GM12878 (cell line): ENCODE results near the gene FRMPD2. TPM values are rescaled to one million over a fixed set of nuclear protein-coding genes. Genes with fewer than 3 reads are reported as not detected.
"Not testable (repeated sequence)": the region's sequence is repeated elsewhere in the genome, so short reads cannot be mapped to it uniquely, and the experiment has no call there.

Experiments used
- ATAC-seq: fragments of 200-7000 bp; cut with Tn5 transposase; 3 replicates; pipeline ENCODE4 v1.9.1; 2020; ENCODE audit warnings: mild to moderate bottlenecking, moderate library complexity
- BruUV-seq: library from RNA; stranded (reverse); fragments of 400-500 nt; replicated peaks from 2 replicates; lab custom pipeline; 2021; lab: Mats Ljungman, UMichigan
- CTCF ChIA-PET: fragments of 300-600 bp; sonication (Branson Sonifier 250); formaldehyde crosslinking; extraction: SDS; loops from one replicate; lab custom pipeline; 2021; ENCODE audit warnings: inconsistent platforms; lab: Yijun Ruan, JAX
- POLR2A ChIA-PET: fragments of 350-600 bp; formaldehyde crosslinking; extraction: SDS; loops from one replicate; lab custom pipeline; 2021; ENCODE audit warnings: inconsistent platforms; lab: Charles Lee
- RAD21 ChIA-PET: fragments of 300-600 bp; sonication (Branson Sonifier 250); formaldehyde crosslinking; loops from one replicate; lab custom pipeline; 2023; ENCODE audit warnings: antibody characterized with exemption; ENCODE audit not compliant: unreplicated experiment; lab: Charles Lee
- SMC1A ChIA-PET: fragments of 300-600 bp; sonication (Branson Sonifier 250); formaldehyde crosslinking; loops from one replicate; lab custom pipeline; 2023; ENCODE audit not compliant: unreplicated experiment, uncharacterized antibody; lab: Charles Lee
- DNase-seq: peaks from one replicate; pipeline ENCODE4 v3.0.0-alpha.2; 2011; ENCODE audit warnings: low read depth, low spot score
- FAIRE-seq: peaks from 3 replicates; lab custom pipeline; 2011; peaks lifted over from hg19 to GRCh38; lab: Jason Lieb, UNC
- H2AFZ ChIP-seq: 2 replicates; pipeline ENCODE4 v1.6.0; 2011; ENCODE audit warnings: low read depth, low read length, control low read depth; ENCODE audit not compliant: control insufficient read depth
- H3K27ac ChIP-seq: 2 replicates; pipeline ENCODE4 v1.5.1; 2011; ENCODE audit warnings: control low read depth; ENCODE audit not compliant: control insufficient read depth, insufficient read depth
- H3K27me3 ChIP-seq, 2 experiments: replicated peaks in 1 of 2; 2 replicates each; pipeline versions ENCODE4 v1.6.0 to v1.6.1; 2011; ENCODE audit warnings: low read length in 1 of 2; ENCODE audit not compliant: control insufficient read depth in 2 of 2, insufficient read depth in 2 of 2
- H3K36me3 ChIP-seq, 2 experiments: 2 replicates each; pipeline ENCODE4 v1.5.1; 2011; ENCODE audit warnings: low read length in 1 of 2; ENCODE audit not compliant: control insufficient read depth in 2 of 2, insufficient read depth in 2 of 2
- H3K4me1 ChIP-seq: 2 replicates; pipeline ENCODE4 v1.6.1; 2011; ENCODE audit warnings: mild to moderate bottlenecking, low read length, moderate library complexity, mixed read lengths; ENCODE audit not compliant: control insufficient read depth, insufficient read depth
- H3K4me2 ChIP-seq: 2 replicates; pipeline ENCODE4 v1.6.0; 2011; ENCODE audit warnings: control low read depth; ENCODE audit not compliant: control insufficient read depth, insufficient read depth
- H3K4me3 ChIP-seq: fragments of 200-600 bp; sonication (generic); 2 replicates; pipeline ENCODE4 v1.5.1; 2016
- H3K79me2 ChIP-seq: 2 replicates; pipeline ENCODE4 v1.6.0; 2011; ENCODE audit warnings: low read length; ENCODE audit not compliant: control insufficient read depth, insufficient read depth
- H3K9ac ChIP-seq: 2 replicates; pipeline ENCODE4 v1.8.0; 2011; ENCODE audit warnings: low read length, control low read depth, mixed read lengths; ENCODE audit not compliant: control insufficient read depth, insufficient read depth
- H3K9me3 ChIP-seq: replicated peaks from 3 replicates; pipeline ENCODE4 v1.5.1; 2011; ENCODE audit warnings: mild to moderate bottlenecking, low read length; ENCODE audit not compliant: control insufficient read depth, insufficient read depth
- H4K20me1 ChIP-seq: 2 replicates; pipeline ENCODE4 v1.6.0; 2011; ENCODE audit not compliant: control insufficient read depth, insufficient read depth
- ASH2L ChIP-seq: fragments of 300-600, 200-600 bp; sonication (generic); IDR thresholded peaks from 2 replicates; pipeline ENCODE4 v1.6.1; 2017; ENCODE audit warnings: low read depth, mild to moderate bottlenecking, borderline replicate concordance
- CBX3 ChIP-seq: fragments of 200-600 bp; sonication (generic); IDR thresholded peaks from 2 replicates; pipeline ENCODE4 v1.6.1; 2016; ENCODE audit warnings: low read depth, borderline replicate concordance
- CHD2 ChIP-seq: IDR thresholded peaks from 2 replicates; pipeline ENCODE4 v1.6.1; 2011; ENCODE audit warnings: low read depth, low read length, improper control_type of control experiment, borderline replicate concordance
- EGR1 ChIP-seq, 2 experiments: IDR thresholded peaks; 1 replicate in 1 of 2; 2 replicates in 1 of 2; pipeline ENCODE4 v1.6.1; 2011 to 2012; ENCODE audit warnings: low read depth in 2 of 2, low read length in 2 of 2, borderline replicate concordance in 1 of 2, mild to moderate bottlenecking in 1 of 2, moderate library complexity in 1 of 2
- HCFC1 ChIP-seq: fragments of 150-350 bp; IDR thresholded peaks from 2 replicates; pipeline ENCODE4 v1.6.1; 2014; ENCODE audit warnings: low read length
- HDGF ChIP-seq: fragments of 450-650 bp; IDR thresholded peaks from 2 replicates; pipeline ENCODE4 v1.6.1; 2016; ENCODE audit warnings: antibody characterized with exemption
- MTA2 ChIP-seq: fragments of 450-650 bp; IDR thresholded peaks from 2 replicates; pipeline ENCODE4 v1.6.1; 2016; ENCODE audit warnings: low read depth, mild to moderate bottlenecking, moderate library complexity
- RUNX3 ChIP-seq: IDR thresholded peaks from 2 replicates; pipeline ENCODE4 v1.6.1; 2012; ENCODE audit warnings: low read length, inconsistent platforms
- WGBS: methylation state at CpG from one replicate; pipeline ENCODE4 v1.1.6; 2016; ENCODE audit warnings: low lambda C conversion rate; ENCODE audit not compliant: insufficient replicate concordance, insufficient coverage; ENCODE audit errors: missing lambda C conversion rate; 5-methylcytosine and 5-hydroxymethylcytosine counted together
- in situ Hi-C: fragments of 300-500 bp; cut with MboI; formaldehyde crosslinking; loops from 9 replicates; pipeline ENCODE4 v1.14.3; 2018; ENCODE audit warnings: mixed read lengths
- intact Hi-C: fragments of 100-400 bp; cut with micrococcal nuclease; formaldehyde crosslinking; loops from one replicate; pipeline ENCODE4 v1.14.2; 2022; ENCODE audit not compliant: unreplicated experiment
- polyA plus RNA-seq, 11 experiments: library from polyadenylated mRNA; depleted of rRNA in 4 of 11; unstranded in 6 of 11; stranded (reverse) in 5 of 11; fragments of >200 nt; fragmentation: Nextera tagmentation in 4 of 11; fragmentation: Illumina TruSeq in 1 of 11; extraction: Ambion mirVana in 4 of 11; extraction: Trizol in 1 of 11; gene quantifications; 1 replicate in 1 of 11; 2 replicates in 10 of 11; pipeline versions ENCODE4 v1.2.1 to v1.2.3, GENCODE V29; 2011 to 2016; ENCODE audit warnings: inconsistent platforms in 2 of 11, missing spikeins in 2 of 11, low read depth in 1 of 11
- total RNA-seq, 4 experiments: library from RNA; depleted of rRNA in 3 of 4; stranded (reverse); fragments of >200 nt in 3 of 4; fragmentation: Illumina TruSeq in 1 of 4; extraction: Trizol in 1 of 4; gene quantifications; 2 replicates each; pipeline versions ENCODE4 v1.2.1 to v1.2.3, GENCODE V29; 2013 to 2021
- TF ChIP-seq, protein P1 (sequence below): fragments of 450-650 bp; IDR thresholded peaks from 2 replicates; pipeline ENCODE4 v1.6.1; 2018; ENCODE audit warnings: mild to moderate bottlenecking, low read depth, moderate library complexity; ENCODE audit not compliant: partially characterized antibody
- TF ChIP-seq, protein P2 (sequence below): IDR thresholded peaks from 2 replicates; pipeline ENCODE4 v1.6.1; 2011; ENCODE audit warnings: low read depth, mild to moderate bottlenecking, low read length, moderate library complexity, borderline replicate concordance; ENCODE audit errors: extremely low read depth

FRMPD2 gene
- total and polyA plus RNA-seq, 10 of the 15 experiments (the other 5 are each of a cell fraction or from before 2014, with no cell fraction given): 0.38 to 5.7 (median 1.4) TPM

DNA sequence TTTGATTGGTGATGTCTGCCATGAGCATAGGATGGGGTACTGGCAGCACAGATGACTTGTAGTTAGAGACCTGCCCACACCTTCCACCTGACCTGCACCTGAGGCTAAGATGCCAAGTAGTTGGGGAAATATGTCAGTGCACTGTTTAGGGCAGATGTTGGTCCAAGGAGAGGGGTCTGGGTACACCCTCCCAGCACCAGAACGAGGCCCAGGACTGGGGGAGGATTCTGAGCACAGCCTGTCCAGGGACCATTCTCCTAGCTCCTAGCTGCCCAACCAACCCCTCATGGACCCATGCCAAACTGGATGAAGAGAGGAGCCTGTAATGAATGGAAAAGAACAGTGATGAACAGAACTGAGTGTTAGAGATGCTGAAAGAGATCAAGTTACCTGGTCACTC, 28.0 kb downstream of the FRMPD2 start (continued):
- TF ChIP-seq, protein P1, sequence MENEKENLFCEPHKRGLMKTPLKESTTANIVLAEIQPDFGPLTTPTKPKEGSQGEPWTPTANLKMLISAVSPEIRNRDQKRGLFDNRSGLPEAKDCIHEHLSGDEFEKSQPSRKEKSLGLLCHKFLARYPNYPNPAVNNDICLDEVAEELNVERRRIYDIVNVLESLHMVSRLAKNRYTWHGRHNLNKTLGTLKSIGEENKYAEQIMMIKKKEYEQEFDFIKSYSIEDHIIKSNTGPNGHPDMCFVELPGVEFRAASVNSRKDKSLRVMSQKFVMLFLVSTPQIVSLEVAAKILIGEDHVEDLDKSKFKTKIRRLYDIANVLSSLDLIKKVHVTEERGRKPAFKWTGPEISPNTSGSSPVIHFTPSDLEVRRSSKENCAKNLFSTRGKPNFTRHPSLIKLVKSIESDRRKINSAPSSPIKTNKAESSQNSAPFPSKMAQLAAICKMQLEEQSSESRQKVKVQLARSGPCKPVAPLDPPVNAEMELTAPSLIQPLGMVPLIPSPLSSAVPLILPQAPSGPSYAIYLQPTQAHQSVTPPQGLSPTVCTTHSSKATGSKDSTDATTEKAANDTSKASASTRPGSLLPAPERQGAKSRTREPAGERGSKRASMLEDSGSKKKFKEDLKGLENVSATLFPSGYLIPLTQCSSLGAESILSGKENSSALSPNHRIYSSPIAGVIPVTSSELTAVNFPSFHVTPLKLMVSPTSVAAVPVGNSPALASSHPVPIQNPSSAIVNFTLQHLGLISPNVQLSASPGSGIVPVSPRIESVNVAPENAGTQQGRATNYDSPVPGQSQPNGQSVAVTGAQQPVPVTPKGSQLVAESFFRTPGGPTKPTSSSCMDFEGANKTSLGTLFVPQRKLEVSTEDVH: no peak
- TF ChIP-seq HDGF (no peak), MTA2 (no peak), EGR1 (IDR thresholded peaks at IDR 0.05; ENCODE audit: borderline replicate concordance in 1 of 2, low read depth in 2 of 2, low read length in 2 of 2) (no peak), RUNX3 (no peak), CHD2 (no peak)

DNA sequence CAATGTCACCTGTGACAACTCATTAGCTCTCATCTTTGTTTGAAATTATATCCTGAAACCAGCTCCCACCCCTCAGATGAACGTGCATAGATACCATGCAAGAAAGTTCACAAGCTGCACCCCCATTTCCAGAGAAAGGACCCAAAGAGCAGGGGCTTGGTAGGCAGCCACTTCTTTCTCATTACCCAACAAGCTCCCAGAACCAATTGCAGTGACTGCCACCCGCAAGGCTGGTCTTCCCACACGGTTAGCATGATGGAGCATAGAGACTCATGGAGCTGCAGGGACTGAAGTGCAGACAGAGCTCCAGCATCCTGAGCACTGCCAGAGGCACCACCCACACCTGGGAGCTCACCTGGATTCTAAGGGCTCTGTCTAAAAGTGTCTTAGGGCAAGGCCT, 28.5 kb downstream of the FRMPD2 start:
- FAIRE-seq: no peak
- H3K36me3 ChIP-seq: no peaks in the 10 kb centered on the region

DNA sequence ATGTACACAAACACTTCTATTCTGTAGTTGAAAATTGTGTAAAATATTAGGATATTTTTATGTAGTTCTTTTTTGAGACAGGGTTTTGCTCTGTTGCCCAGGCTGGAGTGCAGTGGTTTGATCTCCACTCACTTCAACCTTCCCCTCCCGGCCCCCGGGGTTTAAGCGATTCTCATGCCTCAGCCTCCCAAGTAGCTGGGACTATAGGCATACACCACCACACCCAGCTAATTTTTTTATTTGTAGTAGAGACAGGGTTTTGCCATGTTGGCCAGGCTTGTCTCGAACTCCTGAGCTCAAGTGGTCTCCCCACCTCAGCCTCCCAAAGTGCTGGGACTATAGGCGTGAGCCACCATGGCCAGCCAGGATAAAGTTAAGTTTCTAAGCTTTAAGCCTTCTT, 30.6 kb downstream of the FRMPD2 start:
- FAIRE-seq, H3K9me3 ChIP-seq, H3K4me1 ChIP-seq, ATAC-seq, DNase-seq, H2AFZ ChIP-seq, H3K9ac ChIP-seq, RAD21 ChIA-PET, BruUV-seq, H4K20me1 ChIP-seq, intact Hi-C loops, CTCF ChIA-PET, H3K27ac ChIP-seq, H3K27me3 ChIP-seq, H3K79me2 ChIP-seq, H3K4me3 ChIP-seq, in situ Hi-C loops, SMC1A ChIA-PET, H3K4me2 ChIP-seq, H3K36me3 ChIP-seq: not testable (repeated sequence)
- WGBS: 65% methylated on average over 5 of the region's 5 CpGs
- POLR2A ChIA-PET: interaction anchor here (1.3 kb wide), 1 partner anchor 39 kb away, joined by 3 read pairs; no protein-coding TSS in a partner anchor

More for the DNA sequence above, 28.5 kb downstream of the FRMPD2 start:
- WGBS: 47% methylated on average over 3 of the region's 3 CpGs
- Histone ChIP-seq H3K9me3 (no peaks in the 10 kb centered on the region), H3K4me3 (no peak overlapping the region), H3K79me2 (no peaks in the 10 kb centered on the region), H3K4me1 (peaks cover 3% of the 10 kb centered on the region; the same call in 1 of the 2 replicates), H3K4me2 (no peak overlapping the region), H3K27me3 (no peaks in the 10 kb centered on the region), H3K27ac (no peak overlapping the region), H3K9ac (no peak overlapping the region), H2AFZ (no peak overlapping the region), H4K20me1 (no peaks in the 10 kb centered on the region)
- ATAC-seq (no peak), DNase-seq (no peak)
- ChIA-PET CTCF (interaction anchor here (1.0 to 1.4 kb wide), 2 partner anchors 9 to 30 kb away, joined by 3 to 5 read pairs; no protein-coding TSS in a partner anchor), SMC1A (interaction anchor here (0.8 kb wide), 1 partner anchor 9 kb away, joined by 3 read pairs; no protein-coding TSS in a partner anchor), POLR2A (no interaction called here), RAD21 (no interaction called here)
- in situ Hi-C loops (no loop called here), intact Hi-C loops (no loop called here)
- BruUV-seq: no TSS peak
- TF ChIP-seq ASH2L (no peak), HCFC1 (no peak), CBX3 (no peak)
- TF ChIP-seq, protein P2, sequence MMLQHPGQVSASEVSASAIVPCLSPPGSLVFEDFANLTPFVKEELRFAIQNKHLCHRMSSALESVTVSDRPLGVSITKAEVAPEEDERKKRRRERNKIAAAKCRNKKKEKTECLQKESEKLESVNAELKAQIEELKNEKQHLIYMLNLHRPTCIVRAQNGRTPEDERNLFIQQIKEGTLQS: no peak
